H9 (cell line): ENCODE results near the gene CDK5RAP1. TPM values are rescaled to one million over a fixed set of nuclear protein-coding genes. Genes with fewer than 3 reads are reported as not detected.

Experiments
- DNase-seq: peaks from one replicate; pipeline ENCODE4 v3.0.0-alpha.2; 2017
- H2AFZ ChIP-seq: one replicate; pipeline ENCODE4 v1.6.1; 2013; ENCODE audit warnings: mild to moderate bottlenecking, low read length, control low read depth, moderate library complexity
- H2AK5ac ChIP-seq: 2 replicates; pipeline ENCODE4 v1.6.1; 2013; ENCODE audit warnings: low read length, control low read depth, mixed read lengths; ENCODE audit not compliant: insufficient read length
- H2BK120ac ChIP-seq: one replicate; pipeline ENCODE4 v1.6.1; 2013; ENCODE audit warnings: low read depth, mild to moderate bottlenecking, low read length, control low read depth, inconsistent platforms; ENCODE audit not compliant: poor library complexity, severe bottlenecking
- H2BK12ac ChIP-seq: 2 replicates; pipeline ENCODE4 v1.6.1; 2013; ENCODE audit warnings: low read length, control low read depth, mixed read lengths, low read depth; ENCODE audit not compliant: insufficient read length
- H2BK15ac ChIP-seq: 2 replicates; pipeline ENCODE4 v1.6.1; 2013; ENCODE audit warnings: low read depth, low read length, control low read depth
- H2BK20ac ChIP-seq: one replicate; pipeline ENCODE4 v1.6.1; 2013; ENCODE audit warnings: low read depth, mild to moderate bottlenecking, low read length, control low read depth, inconsistent platforms; ENCODE audit not compliant: poor library complexity, severe bottlenecking
- H2BK5ac ChIP-seq: 2 replicates; pipeline ENCODE4 v1.6.1; 2013; ENCODE audit warnings: low read length, control low read depth, mixed read lengths; ENCODE audit not compliant: insufficient read length
- H3K14ac ChIP-seq: 2 replicates; pipeline ENCODE4 v1.6.1; 2013; ENCODE audit warnings: low read length, control low read depth; ENCODE audit not compliant: insufficient read depth
- H3K18ac ChIP-seq: 2 replicates; pipeline ENCODE4 v1.6.1; 2013; ENCODE audit warnings: low read depth, mild to moderate bottlenecking, mixed read lengths, low read length, control low read depth; ENCODE audit not compliant: insufficient read length
- H3K23ac ChIP-seq: 2 replicates; pipeline ENCODE4 v1.6.1; 2013; ENCODE audit warnings: low read length, control low read depth, mixed read lengths, low read depth; ENCODE audit not compliant: insufficient read length
- H3K23me2 ChIP-seq: 2 replicates; pipeline ENCODE4 v1.6.1; 2013; ENCODE audit warnings: low read depth, mild to moderate bottlenecking, mixed read lengths, low read length, control low read depth; ENCODE audit not compliant: insufficient read length, poor library complexity, severe bottlenecking
- H3K27ac ChIP-seq: 2 replicates; pipeline ENCODE4 v1.5.1; 2013; ENCODE audit warnings: low read length, control low read depth, mixed read lengths, low read depth; ENCODE audit not compliant: insufficient read length
- H3K27me3 ChIP-seq: 2 replicates; pipeline ENCODE4 v1.6.1; 2013; ENCODE audit warnings: low read length, control low read depth, inconsistent platforms; ENCODE audit not compliant: insufficient read depth
- H3K4ac ChIP-seq: 2 replicates; pipeline ENCODE4 v1.6.1; 2013; ENCODE audit warnings: low read depth, mild to moderate bottlenecking, control low read depth, inconsistent platforms, low read length, moderate library complexity
- H3K4me1 ChIP-seq: 2 replicates; pipeline ENCODE4 v1.6.1; 2013; ENCODE audit warnings: low read length, control low read depth, inconsistent platforms; ENCODE audit not compliant: insufficient read depth
- H3K4me2 ChIP-seq: 2 replicates; pipeline ENCODE4 v1.6.1; 2013; ENCODE audit warnings: low read length, control low read depth, mixed read lengths; ENCODE audit not compliant: insufficient read length, insufficient read depth
- H3K56ac ChIP-seq: 2 replicates; pipeline ENCODE4 v1.6.1; 2013; ENCODE audit warnings: low read depth, mild to moderate bottlenecking, mixed read lengths, low read length, control low read depth; ENCODE audit not compliant: insufficient read length
- H3K79me1 ChIP-seq: 2 replicates; pipeline ENCODE4 v1.6.1; 2013; ENCODE audit warnings: low read depth, mild to moderate bottlenecking, moderate library complexity, low read length, control low read depth, inconsistent platforms; ENCODE audit not compliant: insufficient read depth, poor library complexity, severe bottlenecking
- H3K79me2 ChIP-seq: 2 replicates; pipeline ENCODE4 v1.6.1; 2013; ENCODE audit warnings: low read length, control low read depth, inconsistent platforms; ENCODE audit not compliant: insufficient read depth
- H3K9ac ChIP-seq: 2 replicates; pipeline ENCODE4 v1.6.1; 2013; ENCODE audit warnings: low read length, control low read depth, mixed read lengths; ENCODE audit not compliant: insufficient read length; ENCODE audit errors: extremely low read depth
- H3K9me3 ChIP-seq: one replicate; pipeline ENCODE4 v1.6.1; 2013; ENCODE audit warnings: low read depth, low read length, inconsistent platforms; ENCODE audit not compliant: control insufficient read depth
- H3T11ph ChIP-seq: one replicate; pipeline ENCODE4 v1.6.1; 2013; ENCODE audit warnings: mild to moderate bottlenecking, low read length, control low read depth, inconsistent platforms
- H4K20me1 ChIP-seq: one replicate; pipeline ENCODE4 v1.6.1; 2013; ENCODE audit not compliant: control insufficient read depth, insufficient read length, insufficient read depth
- H4K5ac ChIP-seq: 2 replicates; pipeline ENCODE4 v1.6.1; 2013; ENCODE audit warnings: low read depth, mild to moderate bottlenecking, mixed read lengths, low read length, control low read depth; ENCODE audit not compliant: insufficient read length
- H4K8ac ChIP-seq: replicated peaks from 2 replicates; pipeline ENCODE4 v1.6.1; 2013; ENCODE audit warnings: low read length, control low read depth, mixed read lengths, low read depth; ENCODE audit not compliant: insufficient read length
- H4K91ac ChIP-seq: 2 replicates; pipeline ENCODE4 v1.6.1; 2013; ENCODE audit warnings: low read depth, mild to moderate bottlenecking, moderate library complexity, mixed read lengths, low read length, control low read depth; ENCODE audit not compliant: insufficient read length
- H3K27ac Mint-ChIP-seq, 3 experiments: 2 replicates in 2 of 3; 3 replicates in 1 of 3; pipeline ENCODE4 v1.8.0; 2020 to 2021; ENCODE audit warnings: mixed read lengths in 3 of 3, mild to moderate bottlenecking in 1 of 3, moderate library complexity in 1 of 3
- H3K27me3 Mint-ChIP-seq: 2 replicates; pipeline ENCODE4 v1.8.0; 2021; ENCODE audit warnings: low read depth, mild to moderate bottlenecking, moderate library complexity, mixed read lengths
- H3K36me3 Mint-ChIP-seq, 3 experiments: 2 replicates in 2 of 3; 3 replicates in 1 of 3; pipeline ENCODE4 v1.8.0; 2020 to 2021; ENCODE audit warnings: low read depth in 3 of 3, mixed read lengths in 3 of 3; ENCODE audit not compliant: insufficient read depth in 1 of 3
- H3K4me1 Mint-ChIP-seq, 2 experiments: 2 replicates each; pipeline ENCODE4 v1.8.0; 2020; ENCODE audit warnings: mixed read lengths in 2 of 2
- H3K4me3 Mint-ChIP-seq, 2 experiments: 2 replicates in 1 of 2; 3 replicates in 1 of 2; pipeline ENCODE4 v1.8.0; 2020 to 2021; ENCODE audit warnings: mild to moderate bottlenecking in 2 of 2, mixed read lengths in 2 of 2, moderate library complexity in 1 of 2
- H3K9me3 Mint-ChIP-seq, 2 experiments: 2 replicates in 1 of 2; 3 replicates in 1 of 2; pipeline ENCODE4 v1.8.0; 2020; ENCODE audit warnings: mild to moderate bottlenecking in 2 of 2, mixed read lengths in 2 of 2, moderate library complexity in 1 of 2
- CTCF ChIP-seq: fragments of 200-600 bp; sonication (generic); conservative IDR thresholded peaks from 3 replicates; pipeline ENCODE4 v1.8.0; 2021; ENCODE audit warnings: antibody characterized with exemption, mild to moderate bottlenecking
- WGBS: extraction: QIAGEN DNeasy Blood & Tissue Kit; methylation state at CpG from one replicate; pipeline ENCODE4 v1.1.7; 2013; ENCODE audit warnings: missing lambda C conversion rate, low lambda C conversion rate, mixed read lengths; ENCODE audit not compliant: insufficient read length; ENCODE audit errors: extremely low coverage; 5-methylcytosine and 5-hydroxymethylcytosine counted together
- total RNA-seq: library from RNA; stranded (reverse); gene quantifications from 2 replicates; pipeline ENCODE4 v1.2.1, GENCODE V29; 2021

CDK5RAP1 gene
- total RNA-seq, 1 experiment from 2014 or later: 66.4 TPM

GRCh38 chr20:33408716-33409654 is 7.7 kb upstream of the CDK5RAP1 start:
- Histone ChIP-seq H4K91ac (no peak overlapping the region), H2AFZ (no peak overlapping the region), H3K4me2 (no peak overlapping the region), H2BK20ac (no peak overlapping the region), H2BK12ac (no peak overlapping the region), H3K4me1 (no peaks in the 10 kb centered on the region), H4K8ac (no peak overlapping the region), H3K9ac (no peak overlapping the region), H3K27me3 (no peaks in the 10 kb centered on the region), H3K79me1 (no peaks in the 10 kb centered on the region), H2AK5ac (no peak overlapping the region), H3K79me2 (no peaks in the 10 kb centered on the region), H3T11ph (no peak overlapping the region), H3K14ac (no peak overlapping the region), H3K18ac (no peak overlapping the region), H4K20me1 (no peaks in the 10 kb centered on the region), H3K4ac (no peak overlapping the region), H4K5ac (no peak overlapping the region), H2BK5ac (no peak overlapping the region), H2BK120ac (no peak overlapping the region), H2BK15ac (no peak overlapping the region), H3K9me3 (no peaks in the 10 kb centered on the region), H3K56ac (no peak overlapping the region), H3K23ac (no peak overlapping the region), H3K27ac (no peak overlapping the region), H3K23me2 (no peaks in the 10 kb centered on the region)
- Mint-ChIP-seq H3K27me3 (no peaks in the 10 kb centered on the region), H3K4me1 (0 out of 4 replicates have a peak, but pooled peaks cover 0 to 3% of the 10 kb centered on the region in 2 experiments), H3K27ac (0 out of 7 replicates have a peak overlapping the region, but pooled peaks of 1 of the 3 experiments have one; percentile 29), H3K9me3 (no peaks in the 10 kb centered on the region), H3K4me3 (no peak overlapping the region), H3K36me3 (peaks cover 0 to 17% (median 10%) of the 10 kb centered on the region in 3 experiments; a peak in 3 of 7 replicates)
- TF ChIP-seq CTCF: no peak
- DNase-seq: no peak
- no CpG with 5 or more reads among the region's 18 CpGs for WGBS
